NCI-H2081 treated with DMSO at 0.1 percent for 48 hours (cell line): ENCODE data around the gene DENND1B.

Experiments
- DNase-seq: peaks from one replicate; lab custom pipeline; 2025; lab: John Stamatoyannopoulos, UW

DENND1B gene, protein sequence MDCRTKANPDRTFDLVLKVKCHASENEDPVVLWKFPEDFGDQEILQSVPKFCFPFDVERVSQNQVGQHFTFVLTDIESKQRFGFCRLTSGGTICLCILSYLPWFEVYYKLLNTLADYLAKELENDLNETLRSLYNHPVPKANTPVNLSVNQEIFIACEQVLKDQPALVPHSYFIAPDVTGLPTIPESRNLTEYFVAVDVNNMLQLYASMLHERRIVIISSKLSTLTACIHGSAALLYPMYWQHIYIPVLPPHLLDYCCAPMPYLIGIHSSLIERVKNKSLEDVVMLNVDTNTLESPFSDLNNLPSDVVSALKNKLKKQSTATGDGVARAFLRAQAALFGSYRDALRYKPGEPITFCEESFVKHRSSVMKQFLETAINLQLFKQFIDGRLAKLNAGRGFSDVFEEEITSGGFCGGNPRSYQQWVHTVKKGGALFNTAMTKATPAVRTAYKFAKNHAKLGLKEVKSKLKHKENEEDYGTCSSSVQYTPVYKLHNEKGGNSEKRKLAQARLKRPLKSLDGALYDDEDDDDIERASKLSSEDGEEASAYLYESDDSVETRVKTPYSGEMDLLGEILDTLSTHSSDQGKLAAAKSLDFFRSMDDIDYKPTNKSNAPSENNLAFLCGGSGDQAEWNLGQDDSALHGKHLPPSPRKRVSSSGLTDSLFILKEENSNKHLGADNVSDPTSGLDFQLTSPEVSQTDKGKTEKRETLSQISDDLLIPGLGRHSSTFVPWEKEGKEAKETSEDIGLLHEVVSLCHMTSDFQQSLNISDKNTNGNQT

DNA sequence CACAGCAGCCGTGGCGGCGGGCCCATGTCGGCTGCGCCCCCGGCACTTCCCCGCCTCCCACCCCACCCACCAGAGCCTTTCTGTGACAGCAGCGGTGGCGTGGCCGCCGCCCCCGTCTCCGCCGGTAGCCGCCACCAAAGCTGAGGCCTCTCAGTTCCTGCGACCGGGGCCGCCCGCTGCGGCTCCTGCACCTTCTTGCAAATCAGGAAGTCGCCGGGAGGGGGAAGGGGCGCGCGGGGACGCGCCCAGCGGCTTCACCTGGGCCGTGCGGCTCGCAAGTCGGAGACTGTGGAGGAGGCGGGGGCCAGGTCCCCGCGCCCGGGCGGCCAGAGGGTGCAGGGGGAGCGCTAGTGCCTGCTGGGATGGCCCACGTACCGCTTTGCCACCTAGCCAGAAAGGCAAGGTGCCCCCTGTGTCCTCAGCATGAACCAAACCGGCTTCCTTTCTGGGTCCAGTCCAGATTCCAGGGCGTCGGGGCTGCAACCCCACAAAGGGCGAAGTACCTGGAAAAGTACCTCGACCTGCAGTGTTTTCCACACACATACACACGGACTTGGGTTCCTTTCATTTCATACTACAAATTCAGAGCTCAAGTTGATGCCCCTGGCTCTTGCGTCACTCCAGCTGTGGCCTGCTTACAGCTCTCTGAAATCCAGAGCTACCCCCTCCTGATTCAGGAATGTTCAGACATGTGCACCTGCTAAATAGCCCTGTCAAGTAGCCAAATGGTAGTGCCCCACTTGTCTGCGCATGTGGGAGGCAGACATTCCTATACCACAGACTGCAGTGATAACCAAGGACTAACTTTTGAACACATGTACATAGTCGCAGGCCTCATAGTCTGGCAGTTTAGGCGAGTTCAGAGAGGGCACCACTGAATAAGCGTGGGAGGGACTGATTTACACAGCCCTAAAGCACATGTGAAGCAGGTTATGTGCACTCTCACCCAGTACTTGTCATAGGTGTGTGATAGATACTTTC, at the start of gene DENND1B:
Gene DENND1B, minus strand, starts transcription at position 199 of the 981 bp plus-strand sequence. CDS start 325 bp downstream, outside the sequence.
- DNase-seq: no peak

DNA sequence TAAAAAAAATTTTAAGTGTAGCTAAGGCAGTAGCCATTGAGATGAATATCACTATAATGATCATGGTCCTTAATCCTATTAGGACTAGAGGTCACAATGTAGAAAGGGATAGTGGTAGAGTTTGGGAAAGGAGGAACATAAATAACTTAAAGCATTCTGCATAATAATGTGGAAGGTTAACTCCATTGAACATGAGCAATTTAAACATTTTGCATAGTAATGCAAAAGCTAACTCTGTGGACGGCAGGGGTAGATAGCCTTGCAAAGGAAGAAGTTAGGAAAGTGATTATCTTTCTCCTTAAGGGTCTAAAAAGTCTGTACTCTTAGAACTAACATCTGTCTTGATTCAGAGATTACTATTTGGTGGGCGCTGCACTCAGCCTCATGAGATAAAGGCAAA, 39.0 kb upstream of the DENND1B start:
- DNase-seq: no peak

DNA sequence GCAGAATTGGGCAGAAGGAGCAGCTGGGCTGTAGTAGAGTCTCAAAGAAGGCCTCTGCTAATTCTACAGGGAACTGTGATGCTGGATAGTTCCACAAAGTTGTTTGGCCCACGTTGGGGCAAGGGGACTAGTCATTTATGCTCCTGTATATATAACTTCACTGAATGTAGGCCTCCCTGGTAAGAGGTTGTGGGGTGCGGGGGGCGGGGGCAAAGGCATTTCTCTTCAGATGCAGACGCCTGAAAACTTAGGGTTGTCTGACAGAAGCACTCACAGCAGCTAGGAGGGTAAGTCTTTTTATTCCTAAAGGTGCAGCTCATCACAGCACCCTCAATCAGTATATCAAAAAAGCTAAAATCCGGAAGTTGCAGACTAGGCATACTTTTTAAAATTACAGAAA, 38.5 kb upstream of the DENND1B start:
- DNase-seq: no peak

DNA sequence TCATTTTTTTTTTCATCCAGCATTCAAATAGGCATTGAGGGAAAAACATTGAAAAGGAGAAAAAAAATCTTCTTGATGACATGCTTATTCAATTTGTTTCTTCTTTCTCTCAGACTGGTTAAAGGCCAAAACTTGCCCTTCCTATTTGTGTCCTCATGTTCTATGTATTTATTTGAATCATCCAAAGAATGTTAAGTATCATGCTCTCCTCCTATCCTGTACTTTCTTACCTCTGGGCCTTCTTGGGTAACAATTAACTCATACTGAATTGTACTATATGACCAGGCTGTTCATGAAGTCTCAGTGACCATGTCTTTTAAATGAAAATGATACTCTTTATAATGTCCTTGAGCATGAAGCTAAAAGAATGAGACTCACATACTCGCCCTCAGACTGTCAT, 36.5 kb upstream of the DENND1B start:
- no peak for DNase-seq

DNA sequence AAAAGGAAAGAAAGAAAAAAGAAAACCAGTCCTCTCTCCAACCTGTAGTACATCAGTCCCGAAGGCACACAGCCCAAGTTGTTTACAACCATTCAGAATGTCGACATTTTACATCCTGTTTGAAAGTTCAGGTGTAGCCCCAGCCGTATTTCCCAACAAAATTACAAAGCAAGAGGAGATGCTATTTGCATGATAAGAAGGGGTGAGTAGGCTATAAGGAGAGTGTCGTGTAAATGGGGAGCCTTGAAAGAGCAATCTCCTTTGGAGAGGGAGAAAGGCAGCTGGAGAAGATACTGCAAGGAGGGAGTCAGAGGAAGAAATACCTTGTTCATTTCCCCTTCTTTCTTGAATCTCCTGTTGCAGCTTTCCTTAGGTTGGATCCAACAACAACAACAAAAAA, 35.5 kb upstream of the DENND1B start:
- no peak for DNase-seq

DNA sequence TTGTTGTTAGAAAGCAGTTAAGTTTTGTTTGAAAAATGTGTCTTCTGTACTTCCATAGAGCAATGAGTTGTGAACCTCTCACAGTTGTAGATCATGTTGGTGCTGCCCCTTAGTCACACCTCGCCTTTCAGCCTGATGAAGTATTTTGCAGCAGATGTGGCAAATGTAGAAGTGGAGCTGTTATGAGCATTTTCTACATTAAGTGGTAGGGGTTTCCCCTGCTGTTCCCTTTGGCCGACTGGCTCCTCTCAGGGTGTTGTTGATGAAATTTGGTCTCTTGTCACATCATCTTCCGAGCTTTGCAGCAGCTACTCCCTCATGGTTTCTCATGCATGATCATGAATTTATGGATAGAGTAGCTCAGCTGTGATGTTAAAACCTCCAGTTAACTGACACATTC, 33.6 kb upstream of the DENND1B start:
- no peak for DNase-seq

DNA sequence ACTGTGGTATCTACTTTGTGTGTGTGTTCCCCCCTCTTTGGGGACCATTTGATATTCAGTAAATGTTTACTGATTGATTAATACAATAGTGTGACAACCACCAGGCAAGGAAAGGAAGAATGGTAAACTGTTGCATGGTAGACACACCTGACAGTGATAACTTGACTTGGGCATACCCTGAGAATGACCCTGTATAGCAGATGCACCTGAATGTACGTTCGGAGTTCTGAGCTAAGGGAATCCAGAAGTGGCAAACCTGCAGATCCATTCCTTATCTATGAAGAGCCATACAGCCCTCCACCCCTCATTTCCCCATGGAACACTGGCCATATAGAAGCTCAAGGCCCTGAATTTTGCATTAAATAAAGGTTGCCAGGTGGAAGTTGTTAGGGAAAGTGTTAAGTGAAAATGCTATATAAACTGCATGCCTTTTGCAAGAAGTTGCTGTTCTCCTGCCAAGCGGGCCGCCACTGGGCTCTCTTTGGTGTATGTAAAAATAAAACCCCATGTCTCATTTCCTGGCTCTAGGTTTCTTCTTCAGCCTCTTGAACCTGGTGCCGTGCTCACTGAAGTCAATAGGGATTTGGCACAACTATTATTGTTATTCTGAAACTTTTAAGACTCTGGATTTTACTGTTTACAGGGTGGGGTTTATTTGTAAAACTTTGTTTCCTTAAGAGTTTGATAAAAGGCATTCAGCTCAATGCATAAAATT, 32.6 kb upstream of the DENND1B start:
- DNase-seq: no peak

DNA sequence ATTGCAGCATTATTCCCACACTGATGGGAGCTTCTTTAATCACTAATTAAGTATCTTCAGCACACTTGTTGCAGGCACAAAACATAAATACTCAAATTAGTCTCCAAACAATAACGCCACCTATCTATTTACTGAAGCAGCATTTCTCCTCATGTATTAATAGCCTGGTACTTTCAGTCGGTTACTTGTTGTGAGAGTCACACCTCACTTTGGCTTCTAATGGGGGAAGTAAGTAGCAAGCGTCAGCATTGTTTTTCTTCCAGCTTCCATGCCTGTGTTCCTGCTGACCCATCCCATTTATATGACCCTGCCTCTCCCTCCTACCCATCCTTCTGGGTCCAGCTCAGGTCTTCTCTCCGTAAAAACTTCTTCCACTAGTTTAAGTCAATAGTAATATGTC, 31.9 kb upstream of the DENND1B start:
- no peak for DNase-seq

DNA sequence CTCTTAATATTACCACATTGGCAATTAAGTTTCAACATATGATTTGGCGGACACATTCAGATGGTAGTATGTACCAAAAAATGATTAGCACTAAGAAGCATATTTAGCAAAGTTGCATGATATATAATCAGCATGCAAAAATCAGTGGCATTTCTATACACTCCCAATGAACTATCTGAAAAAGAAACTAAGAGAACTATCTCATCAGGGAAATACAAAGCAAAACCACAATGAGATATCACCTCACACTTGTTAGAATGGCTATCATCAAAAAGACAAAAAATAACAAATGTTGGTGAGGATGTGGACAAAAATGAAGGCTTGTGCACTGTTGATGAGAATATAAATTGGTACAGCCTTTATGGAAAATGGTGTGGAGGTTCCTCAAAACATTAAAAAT, 31.4 kb upstream of the DENND1B start:
- DNase-seq: no peak

DNA sequence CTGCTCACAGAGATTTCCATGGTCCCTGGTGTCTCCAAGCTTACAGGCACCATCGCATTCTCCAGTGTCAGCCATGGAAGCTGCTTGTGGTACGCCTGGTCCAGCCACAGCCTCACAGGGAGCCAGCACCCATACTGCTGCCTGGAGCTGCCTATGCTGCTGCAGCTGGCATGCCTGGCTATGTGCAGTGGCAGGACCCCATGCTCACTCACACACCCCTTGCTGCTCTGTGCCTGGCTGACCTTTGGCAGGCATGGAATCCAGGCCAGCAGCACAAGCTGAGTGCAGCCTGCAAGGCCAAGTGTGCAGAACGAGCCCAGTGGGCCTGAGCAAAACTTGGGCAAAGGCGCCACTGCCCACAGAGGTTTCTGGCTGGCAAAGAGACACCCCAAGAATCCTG, 26.4 kb upstream of the DENND1B start:
- no peak for DNase-seq

DNA sequence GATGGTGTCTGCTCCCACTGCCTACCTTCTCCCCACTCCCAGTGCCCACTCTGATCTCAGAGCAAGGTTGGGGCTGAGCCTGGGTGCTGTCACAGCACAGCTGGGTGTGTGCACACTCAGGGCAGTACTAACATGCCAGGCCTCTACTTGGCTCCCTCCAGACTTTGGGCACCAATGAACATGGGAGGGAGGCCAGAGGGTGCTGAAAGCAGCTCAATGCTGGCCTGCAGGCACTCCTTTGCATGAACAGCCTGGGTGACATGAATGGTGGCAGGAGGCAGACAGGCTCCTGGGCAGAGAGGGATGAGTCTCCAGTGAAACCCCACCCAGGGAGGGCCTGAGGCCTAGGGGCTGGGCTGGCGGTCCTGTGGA, 25.8 kb upstream of the DENND1B start:
- no peak for DNase-seq

DNA sequence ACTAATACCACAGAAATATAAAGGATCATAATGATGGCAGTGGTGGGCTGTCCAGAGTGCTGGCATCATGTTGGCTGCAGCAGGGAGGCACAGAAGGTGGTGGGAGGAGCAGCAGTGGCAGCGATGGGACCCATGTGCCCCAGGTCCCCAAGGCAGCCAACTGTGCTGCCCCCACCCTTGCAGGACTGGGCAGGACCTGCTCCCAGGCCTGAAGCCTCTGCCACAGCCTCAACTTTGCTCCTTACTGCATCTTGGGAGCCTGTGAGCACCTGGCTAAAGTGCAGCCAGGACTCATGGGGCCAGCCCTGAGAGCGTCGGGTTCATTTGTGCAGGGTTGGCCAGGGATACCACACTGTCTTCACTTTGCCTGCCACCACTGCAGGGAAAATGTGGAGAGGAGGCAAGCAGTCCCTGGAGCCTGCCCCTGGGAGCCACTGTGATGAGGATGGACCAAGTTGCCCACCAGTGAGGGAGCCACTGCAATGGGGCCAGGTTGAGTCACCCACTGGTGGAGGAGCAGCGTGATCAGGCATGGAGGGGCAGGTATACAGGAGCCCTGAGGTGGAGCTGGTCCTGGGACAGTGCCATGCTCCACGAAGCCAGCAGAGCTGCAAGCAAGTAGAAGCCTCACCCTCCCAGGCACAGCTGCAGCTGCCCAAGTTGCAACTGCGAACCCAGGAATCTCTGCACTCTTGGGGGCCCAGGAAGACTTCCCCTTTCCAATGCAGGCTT, 25.3 kb upstream of the DENND1B start:
- DNase-seq: no peak

DNA sequence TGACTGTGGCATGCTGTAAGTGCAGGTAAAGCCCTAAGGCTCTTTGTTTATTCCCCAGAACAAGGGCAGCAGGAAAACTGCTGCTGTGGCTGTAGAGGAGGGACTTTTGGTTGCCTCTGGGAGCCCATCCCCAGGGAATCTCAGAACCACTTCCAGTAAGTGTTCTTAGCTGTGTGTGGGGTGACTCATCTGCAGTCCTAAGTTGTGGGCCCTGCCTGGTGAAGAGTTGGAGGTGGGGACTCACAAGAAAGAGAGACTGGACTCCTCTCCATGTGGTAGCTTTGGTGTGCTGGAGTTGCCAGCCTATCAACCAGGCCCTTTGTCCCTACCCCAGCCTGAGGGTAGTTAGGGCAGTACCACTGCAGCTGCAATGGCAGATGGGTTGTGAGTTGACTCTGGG, 24.0 kb upstream of the DENND1B start:
- no peak for DNase-seq

DNA sequence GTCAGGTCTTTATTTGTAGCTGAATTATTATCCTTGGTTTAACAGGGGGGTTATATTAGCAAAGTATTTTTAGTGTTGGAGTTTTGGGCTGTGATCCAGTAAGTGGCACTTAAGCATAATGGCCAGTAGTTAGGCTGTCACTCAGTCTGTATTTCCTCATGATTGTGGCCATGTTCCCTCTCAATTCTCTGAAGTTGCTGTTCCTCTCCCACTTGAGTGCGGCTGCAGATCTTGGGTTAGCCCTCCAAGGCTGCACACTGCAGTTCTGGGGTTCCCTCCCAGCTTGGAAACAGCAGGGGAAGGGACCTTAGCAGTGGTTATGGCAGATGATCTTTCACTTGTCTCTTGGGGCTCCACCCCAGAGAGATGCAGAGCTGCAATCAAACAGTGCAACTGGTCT, 23.2 kb upstream of the DENND1B start:
- no peak for DNase-seq

DNA sequence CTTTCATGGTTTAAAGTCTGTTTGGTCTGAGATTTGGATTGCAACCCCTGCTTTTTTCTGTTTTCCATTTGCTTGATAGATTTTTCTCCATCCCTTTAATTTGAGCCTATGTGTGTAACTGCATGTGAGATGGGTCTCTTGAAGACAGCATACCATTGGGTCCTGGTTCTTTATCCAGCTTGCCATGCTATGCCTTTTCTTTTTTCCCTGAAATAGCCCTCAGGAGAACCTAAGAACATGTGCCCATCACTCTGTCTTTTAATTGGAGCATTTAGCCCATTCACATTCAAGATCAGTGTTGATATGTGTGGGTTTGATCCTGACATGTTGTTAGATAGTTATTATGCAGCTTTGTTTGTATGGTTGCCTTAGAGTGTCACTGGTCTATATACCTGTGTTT, 21.7 kb upstream of the DENND1B start:
- no peak for DNase-seq

DNA sequence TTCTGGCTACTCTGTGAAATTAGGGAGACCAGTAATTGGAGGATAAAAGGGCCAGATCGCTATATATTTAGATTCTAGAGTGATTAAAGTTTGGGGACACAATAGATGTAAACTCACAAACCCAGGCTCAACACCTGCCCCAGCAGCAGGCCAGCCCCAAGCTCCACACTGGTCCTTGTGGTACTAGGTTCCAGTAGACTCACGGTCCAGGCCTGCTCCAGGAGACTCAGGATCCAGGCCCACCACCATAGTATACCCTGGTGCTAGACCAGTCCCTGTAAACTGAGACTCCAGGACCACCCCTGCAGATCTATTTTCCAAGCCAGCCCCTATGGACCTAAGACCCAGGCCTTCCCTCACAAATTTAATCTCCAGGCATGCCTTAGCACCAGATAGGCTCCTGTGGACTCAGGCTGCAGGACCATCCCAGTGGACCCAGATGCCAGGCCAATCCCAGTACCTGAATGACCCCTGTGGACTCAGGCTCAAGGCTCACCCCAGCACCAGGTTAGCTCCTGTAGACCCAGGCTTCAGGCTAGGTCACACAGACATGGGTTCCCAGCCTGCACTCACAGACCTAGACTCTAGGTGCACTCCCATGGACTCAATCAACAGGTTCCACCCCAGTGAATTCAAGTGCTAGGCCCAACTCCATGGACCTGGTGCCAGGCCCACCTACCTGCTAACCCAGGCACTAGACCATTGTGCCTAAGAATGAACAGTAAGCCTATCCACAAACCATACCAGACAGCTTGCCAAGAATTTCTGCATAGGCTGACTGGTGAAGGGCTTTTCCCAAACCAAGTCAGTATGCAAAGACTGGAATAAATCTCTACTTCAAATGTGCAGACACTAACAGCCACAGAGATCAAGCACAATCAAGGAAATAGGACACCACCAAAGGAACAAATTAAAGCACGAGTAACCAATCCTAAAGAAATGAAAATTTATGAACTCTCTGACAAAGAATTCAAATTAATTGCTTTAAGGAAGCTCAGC, 13.8 kb upstream of the DENND1B start:
- no peak for DNase-seq

DNA sequence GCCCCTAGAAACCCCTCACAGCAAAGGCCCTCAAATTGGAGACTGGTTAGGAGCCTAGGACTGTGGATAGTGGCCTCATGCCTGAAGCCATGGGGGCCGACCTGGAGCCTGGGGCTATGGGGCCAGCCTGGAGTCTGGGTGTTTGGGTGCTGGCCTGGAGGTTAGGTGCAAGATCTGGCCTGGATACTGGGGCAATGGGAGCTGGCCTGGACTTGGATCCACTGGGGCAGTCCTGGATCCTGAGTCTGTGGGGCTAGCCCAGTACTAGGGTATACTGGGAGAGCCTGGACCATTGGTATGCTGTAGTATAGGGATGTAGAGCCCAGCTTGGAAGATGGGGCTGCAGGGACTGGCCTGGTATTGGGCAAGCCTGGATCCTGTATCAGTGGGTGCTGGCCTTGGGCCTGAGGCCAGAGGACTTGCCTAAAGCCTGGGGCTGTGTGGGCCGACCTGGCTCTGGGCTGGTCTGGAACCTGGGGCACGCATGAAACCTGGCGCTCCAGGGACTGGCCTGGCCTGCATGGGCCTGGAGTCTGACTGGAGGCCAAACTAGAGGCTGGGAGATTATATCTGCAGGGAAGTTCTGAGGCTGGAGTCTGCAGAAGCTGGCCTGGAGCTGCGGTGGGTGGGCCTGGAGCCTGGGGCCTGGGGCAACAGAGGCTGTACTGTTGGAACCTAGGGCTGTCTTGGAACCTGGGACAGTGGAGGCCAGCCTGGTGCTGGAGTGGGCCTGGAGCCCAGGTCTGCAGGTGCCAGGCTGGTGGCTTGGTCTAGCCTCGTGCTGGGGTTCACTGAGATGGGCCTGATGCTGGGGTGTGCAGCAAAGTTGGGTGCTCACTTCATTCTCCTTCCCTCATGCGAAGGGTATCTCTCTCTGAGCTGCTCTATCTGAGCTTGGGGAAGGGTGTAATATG, 12.6 kb upstream of the DENND1B start:
- no peak for DNase-seq

DNA sequence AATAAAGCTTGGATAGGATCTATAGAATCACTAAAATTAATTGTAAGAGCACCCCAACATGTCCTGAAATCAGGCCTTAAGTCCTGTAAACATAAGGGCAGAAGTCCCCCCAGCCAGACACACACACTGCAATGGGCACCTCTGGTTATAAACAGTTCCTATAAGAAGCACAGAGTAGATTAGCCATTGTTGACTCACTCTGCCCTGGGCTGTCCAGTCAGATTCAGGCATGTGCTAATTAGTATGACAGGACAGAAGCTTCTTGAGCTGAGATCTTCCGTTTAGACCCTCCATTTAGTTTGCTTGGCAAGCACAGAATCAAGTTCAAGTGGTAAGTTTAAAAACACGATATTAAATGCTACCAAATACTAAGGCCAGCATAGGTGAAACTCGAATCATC, 11.8 kb upstream of the DENND1B start:
- no peak for DNase-seq

DNA sequence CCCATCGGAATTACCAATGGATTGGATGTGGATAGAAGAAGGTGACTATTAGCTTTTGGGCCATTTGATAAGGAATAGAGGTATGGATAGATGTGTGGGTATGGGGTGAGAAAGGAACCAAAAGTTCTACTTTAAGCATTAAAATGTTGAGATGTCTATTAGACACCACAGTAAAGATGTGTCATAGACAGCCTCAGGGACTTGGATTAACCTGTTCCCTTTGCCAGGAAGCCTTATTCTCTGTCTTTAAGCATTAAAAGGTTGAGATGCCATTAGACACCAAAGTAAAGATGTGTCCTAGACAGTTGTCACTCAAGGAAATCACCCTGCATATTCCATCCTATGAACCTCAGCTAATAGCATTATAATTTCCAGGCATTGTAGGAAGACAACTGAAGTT, 11.0 kb upstream of the DENND1B start:
- DNase-seq: no peak
